ENCODE measurements around the gene DNM1. TPM values are rescaled to one million over a fixed set of nuclear protein-coding genes. Genes with fewer than 3 reads are reported as not detected.

Gene DNM1
- total RNA-seq, 2 experiments from 2014 or later = 0.36 to 0.59 TPM

DNA sequence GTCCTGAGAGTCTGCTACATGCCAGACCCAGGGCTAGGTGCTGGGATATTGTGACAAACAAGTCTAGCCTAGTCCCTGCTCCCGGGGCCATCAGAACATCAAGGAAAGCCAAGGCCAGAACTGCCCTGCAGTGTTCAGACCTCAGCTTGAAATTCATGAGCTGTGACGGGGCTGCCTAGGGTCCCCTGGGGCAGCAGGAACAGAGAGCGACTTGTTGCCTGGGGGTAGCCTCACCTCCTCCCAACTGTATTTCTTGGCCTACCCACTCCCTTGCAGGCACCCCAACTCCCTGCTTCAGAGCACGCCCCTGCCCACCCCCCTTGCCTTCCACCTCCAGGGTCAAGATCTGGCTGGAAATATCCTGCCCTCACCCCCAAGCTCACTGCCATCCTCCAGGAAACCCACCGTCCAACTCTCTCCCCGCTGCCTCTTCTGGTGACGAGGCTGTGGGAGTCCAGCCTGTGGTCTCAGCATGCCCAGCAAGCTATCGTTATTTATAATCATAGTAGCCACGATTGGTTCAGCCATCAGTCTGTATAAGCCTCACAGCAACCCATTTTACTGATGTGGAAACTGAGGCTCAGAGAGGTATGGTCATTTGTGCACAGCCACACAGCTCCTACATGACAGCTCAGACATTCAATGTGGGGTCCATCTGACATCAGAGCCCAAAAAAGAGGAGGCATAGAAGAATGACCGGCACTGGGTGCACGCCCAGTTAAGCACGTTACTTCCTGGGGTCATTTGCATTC lies 10.7 kb downstream of the DNM1 start:
- ATAC-seq (no peak), DNase-seq (no peak)
- POLR2A ChIA-PET = interaction anchor here (0.5 to 1.2 kb wide), 2 partner anchors 36 to 165 kb away, joined by 3 read pairs; no protein-coding TSS in a partner anchor
- Mint-ChIP-seq H3K4me3 (no peak overlapping the region), H3K27ac (no peak overlapping the region), H3K36me3 (ENCODE audit: low read depth) (no peaks in the 10 kb centered on the region), H3K27me3 (peaks cover 2% of the 10 kb centered on the region), H3K4me1 (ENCODE audit: low read depth) (peaks cover 9% of the 10 kb centered on the region), H3K9me3 (no peaks in the 10 kb centered on the region)
- TF ChIP-seq, protein P1, sequence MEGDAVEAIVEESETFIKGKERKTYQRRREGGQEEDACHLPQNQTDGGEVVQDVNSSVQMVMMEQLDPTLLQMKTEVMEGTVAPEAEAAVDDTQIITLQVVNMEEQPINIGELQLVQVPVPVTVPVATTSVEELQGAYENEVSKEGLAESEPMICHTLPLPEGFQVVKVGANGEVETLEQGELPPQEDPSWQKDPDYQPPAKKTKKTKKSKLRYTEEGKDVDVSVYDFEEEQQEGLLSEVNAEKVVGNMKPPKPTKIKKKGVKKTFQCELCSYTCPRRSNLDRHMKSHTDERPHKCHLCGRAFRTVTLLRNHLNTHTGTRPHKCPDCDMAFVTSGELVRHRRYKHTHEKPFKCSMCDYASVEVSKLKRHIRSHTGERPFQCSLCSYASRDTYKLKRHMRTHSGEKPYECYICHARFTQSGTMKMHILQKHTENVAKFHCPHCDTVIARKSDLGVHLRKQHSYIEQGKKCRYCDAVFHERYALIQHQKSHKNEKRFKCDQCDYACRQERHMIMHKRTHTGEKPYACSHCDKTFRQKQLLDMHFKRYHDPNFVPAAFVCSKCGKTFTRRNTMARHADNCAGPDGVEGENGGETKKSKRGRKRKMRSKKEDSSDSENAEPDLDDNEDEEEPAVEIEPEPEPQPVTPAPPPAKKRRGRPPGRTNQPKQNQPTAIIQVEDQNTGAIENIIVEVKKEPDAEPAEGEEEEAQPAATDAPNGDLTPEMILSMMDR (IDR thresholded peaks at IDR 0.05) = no peak
- CTCF ChIA-PET = interaction anchor here (1.1 kb wide), 1 partner anchor 23 kb away, joined by 4 read pairs; the partner anchor contains the start of gene CIZ1
- intact Hi-C loops (cut with micrococcal nuclease) = no loop called here

DNA sequence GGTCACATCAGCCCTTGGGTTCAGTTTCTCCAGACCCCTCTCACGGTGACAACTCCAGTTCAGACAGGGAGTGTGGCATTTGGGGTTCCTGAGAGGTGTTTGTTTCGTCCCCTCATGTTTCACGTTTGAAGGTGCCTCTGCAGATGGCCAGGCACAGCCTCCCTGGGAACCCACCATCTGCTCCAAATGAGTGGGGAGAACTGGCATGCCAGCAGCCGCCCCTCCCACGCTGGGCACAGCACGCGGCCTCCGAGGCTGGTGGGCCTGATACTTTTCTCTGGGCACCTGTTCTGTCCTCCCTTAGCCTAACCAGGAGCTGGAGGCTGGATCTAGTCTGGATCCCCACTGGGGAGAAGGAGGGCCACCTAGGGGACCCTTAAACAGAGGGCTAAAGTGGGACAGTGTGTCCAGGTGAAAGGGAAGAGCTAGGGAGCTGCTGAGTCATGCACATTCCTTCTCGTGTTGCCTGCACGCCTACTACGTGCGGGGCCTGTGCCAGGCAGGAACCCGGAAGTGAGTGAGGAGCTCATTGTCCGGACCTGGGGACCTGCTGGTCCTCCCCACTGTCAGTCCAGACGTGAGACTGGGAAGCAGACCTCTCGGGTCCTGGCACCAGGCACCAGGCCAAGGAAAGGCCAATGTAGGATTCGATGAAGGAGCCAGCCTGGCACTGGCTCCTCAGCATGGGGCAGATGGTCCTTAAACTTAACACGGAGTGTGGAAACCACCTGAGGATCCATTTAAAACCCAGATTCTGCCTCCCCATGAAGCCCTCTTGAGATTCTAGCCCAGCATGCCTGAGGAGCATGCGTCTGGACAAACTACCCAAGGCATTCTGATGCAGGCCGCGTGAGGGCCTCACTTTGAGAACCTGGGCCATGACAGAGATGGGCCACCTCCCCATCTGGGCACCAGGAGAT lies 11.7 kb downstream of the DNM1 start:
- TF ChIP-seq, protein P1 (IDR thresholded peaks at IDR 0.05) = no peak
- peaks cover 11% of the 10 kb centered on the region for H3K4me1 Mint-ChIP-seq (ENCODE audit: low read depth)
- ChIA-PET CTCF (interaction anchor here (1.1 kb wide), 1 partner anchor 24 kb away, joined by 4 read pairs; the partner anchor contains the start of gene CIZ1), POLR2A (interaction anchor here (1.2 to 1.9 kb wide), 2 partner anchors 8 to 164 kb away, joined by 3 to 4 read pairs; no protein-coding TSS in a partner anchor)
- H3K9me3 Mint-ChIP-seq = no peaks in the 10 kb centered on the region
- DNase-seq = no peak
- no peak overlapping the region for H3K4me3 Mint-ChIP-seq
- H3K36me3 Mint-ChIP-seq (ENCODE audit: low read depth) = no peaks in the 10 kb centered on the region
- H3K27me3 Mint-ChIP-seq = peaks cover 2% of the 10 kb centered on the region
- H3K27ac Mint-ChIP-seq = no peak overlapping the region
- ATAC-seq = no peak
- intact Hi-C loops (cut with micrococcal nuclease) = no loop called here

DNA sequence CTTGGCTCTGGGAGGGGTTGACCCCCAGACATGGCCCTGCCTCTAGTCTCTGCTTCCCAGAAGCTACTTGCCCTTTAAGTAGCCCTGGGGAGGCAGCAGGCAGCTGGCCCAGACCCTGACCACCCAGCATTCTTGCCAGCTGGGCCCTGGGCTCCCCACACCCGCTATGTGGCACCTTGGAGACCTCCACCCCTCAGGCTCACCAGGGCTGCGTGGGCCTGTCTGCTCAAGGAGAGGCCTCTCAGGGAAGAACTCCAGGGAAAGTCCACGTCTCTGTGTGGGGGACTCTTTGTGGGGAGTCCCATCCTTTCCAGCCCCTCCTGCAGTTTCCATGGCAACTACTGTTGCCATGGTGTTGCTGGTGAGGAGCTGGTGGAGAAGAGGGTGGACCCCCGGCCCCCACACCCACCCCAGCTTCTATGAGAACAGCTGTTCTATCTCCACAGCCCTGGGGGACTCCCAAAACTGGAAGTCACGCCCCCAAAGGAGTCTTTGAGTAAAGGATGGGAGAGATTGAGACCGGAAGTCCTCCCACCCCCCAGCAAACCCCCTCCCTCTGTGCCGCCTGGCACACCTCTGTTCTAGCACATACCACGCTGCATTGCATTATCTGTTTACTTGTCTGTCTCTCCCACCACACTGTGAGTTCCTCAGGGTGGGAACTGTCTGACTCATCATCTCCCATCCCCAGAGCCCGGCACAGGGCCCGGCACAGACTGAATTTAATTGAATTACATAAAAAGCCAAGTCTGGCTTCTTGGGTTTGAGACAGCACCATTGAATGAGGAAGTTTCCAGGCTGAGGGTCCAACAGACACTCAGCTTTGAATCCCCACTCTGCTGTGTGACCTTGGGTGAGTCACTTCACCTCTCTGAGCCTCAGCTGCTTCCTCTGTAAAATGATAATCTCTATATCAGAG lies 12.6 kb downstream of the DNM1 start:
- H3K4me3 Mint-ChIP-seq = no peak overlapping the region
- ATAC-seq (no peak), DNase-seq (no peak)
- no peaks in the 10 kb centered on the region for H3K9me3 Mint-ChIP-seq
- CTCF ChIA-PET = interaction anchor here (1.0 kb wide), 1 partner anchor 12 kb away, joined by 4 read pairs; no protein-coding TSS in a partner anchor
- POLR2A ChIA-PET = interaction anchor here (1.9 kb wide), 1 partner anchor 9 kb away, joined by 4 read pairs; no protein-coding TSS in a partner anchor
- intact Hi-C loops (cut with micrococcal nuclease) = no loop called here
- peaks cover 11% of the 10 kb centered on the region for H3K4me1 Mint-ChIP-seq (ENCODE audit: low read depth)
- TF ChIP-seq, protein P1 (IDR thresholded peaks at IDR 0.05) = no peak
- H3K27me3 Mint-ChIP-seq = peaks cover 2% of the 10 kb centered on the region
- H3K36me3 Mint-ChIP-seq (ENCODE audit: low read depth) = no peaks in the 10 kb centered on the region
- H3K27ac Mint-ChIP-seq = no peak overlapping the region

DNA sequence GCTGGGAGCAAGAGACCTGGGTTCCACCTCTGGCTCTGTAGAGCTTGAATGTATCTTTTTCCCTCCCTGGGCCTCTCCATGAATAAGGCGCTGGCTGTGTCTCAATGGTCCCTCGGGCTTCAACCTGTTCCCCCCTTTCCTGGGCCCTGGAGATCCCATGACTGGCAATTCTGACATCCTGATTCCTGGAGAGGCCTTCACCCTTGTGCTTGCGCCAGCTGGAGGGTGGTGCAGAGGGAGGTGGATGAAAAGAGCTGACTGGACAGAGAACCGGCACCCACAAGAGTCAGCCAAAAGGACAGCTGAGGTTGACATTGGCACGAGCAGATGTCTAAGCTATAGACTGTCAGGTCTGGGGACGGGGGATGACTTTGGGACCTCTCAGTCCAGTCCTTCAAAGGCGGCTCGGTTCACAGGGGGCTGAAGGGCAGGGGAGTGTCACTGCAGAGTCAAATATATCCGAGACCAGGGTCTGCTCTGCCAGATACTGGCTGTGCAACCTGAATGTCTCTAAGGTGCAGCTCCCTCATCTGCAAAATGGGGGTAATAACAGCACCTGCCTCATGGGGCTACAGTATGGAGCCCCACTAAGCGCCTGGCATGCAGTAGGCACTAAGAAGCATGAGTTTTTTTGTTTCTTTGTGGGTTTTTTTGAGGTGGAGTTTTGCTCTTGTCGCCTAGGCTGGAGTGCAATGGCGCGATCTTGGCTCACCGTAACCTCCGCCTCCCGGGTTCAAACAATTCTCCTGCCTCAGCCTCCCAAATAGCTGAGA lies 13.8 kb downstream of the DNM1 start:
- ChIA-PET CTCF (interaction anchor here (1.0 to 2.0 kb wide), 2 partner anchors 13 to 125 kb away, joined by 4 to 5 read pairs; no protein-coding TSS in a partner anchor), POLR2A (interaction anchor here (0.8 to 1.9 kb wide), 3 partner anchors 10 to 42 kb away, joined by 3 to 4 read pairs (median 4); no protein-coding TSS in a partner anchor)
- no peak overlapping the region for H3K27ac Mint-ChIP-seq

More for the DNA sequence above, 13.8 kb downstream of the DNM1 start:
- Mint-ChIP-seq H3K36me3 (ENCODE audit: low read depth) (no peaks in the 10 kb centered on the region), H3K4me3 (no peak overlapping the region), H3K4me1 (ENCODE audit: low read depth) (peaks cover 11% of the 10 kb centered on the region), H3K27me3 (peaks cover 2% of the 10 kb centered on the region), H3K9me3 (no peaks in the 10 kb centered on the region)
- no peak for ATAC-seq
- intact Hi-C loops (cut with micrococcal nuclease) = no loop called here
- TF ChIP-seq, protein P1 (IDR thresholded peaks at IDR 0.05) = no peak
- no peak for DNase-seq

Measured in activated CD8-positive, alpha-beta T cell treated with anti-CD3 and anti-CD28 coated beads for 36 hours (primary cell).